ENCODE measurements around the gene COX6A2.

Gene COX6A2

DNA sequence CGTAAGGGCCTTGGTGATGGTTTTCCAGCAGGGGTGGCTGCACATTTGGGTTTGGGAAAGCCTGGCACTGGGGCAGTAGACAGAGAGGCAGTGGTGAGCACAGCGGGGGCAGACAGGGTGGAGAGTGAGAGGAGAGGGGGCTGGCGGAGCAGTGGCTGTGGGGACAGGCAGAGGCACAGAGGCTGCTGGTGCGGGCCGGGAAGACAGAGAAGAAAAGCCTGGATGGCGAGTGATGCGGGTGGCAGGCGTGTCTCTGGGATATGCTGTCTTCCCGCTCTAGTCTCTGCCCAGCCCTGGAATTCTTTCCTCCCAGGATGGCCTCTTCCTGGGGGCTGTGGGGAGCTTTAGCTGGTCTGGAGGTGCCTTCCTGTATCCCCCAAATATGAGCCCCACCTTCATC lies 18.1 kb downstream of the COX6A2 start:
- DNase-seq (ENCODE audit: low read depth), result no peak

DNA sequence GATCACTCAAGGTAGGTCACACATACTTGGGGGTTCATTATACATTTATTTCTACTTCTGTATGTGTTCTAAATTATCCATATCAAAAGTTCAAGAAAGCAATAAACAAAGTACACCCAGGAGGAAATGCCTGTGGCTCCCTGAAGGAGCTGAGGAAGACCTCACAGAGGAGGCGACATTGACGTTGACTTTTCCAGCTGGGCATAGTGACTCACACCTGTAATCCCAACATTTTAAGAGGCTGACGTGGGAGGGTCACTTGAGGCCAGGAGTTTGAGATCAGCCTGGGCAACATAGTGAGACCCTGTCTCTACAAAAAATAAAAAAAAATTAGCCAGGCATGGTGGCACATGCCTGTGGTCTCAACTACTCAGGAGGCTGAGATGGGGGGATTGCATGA lies 18.7 kb downstream of the COX6A2 start:
- peak; percentile 62 for DNase-seq (ENCODE audit: low read depth)

DNA sequence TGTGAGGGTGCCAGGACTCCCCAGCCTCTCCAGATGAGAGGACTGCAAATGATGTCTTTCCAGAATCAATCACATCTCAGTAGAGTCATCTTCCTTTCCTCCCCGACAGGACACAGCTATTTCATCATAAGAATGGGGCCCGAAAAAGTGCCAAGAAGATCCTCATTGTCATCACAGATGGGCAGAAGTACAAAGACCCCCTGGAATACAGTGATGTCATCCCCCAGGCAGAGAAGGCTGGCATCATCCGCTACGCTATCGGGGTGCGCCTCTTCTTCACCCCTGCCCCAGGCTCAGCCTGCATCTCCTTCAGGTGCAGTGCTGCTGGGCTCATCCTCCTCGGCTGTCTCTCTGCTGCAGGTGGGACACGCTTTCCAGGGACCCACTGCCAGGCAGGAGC lies 20.8 kb downstream of the COX6A2 start:
- DNase-seq (ENCODE audit: low read depth), result no peak

DNA sequence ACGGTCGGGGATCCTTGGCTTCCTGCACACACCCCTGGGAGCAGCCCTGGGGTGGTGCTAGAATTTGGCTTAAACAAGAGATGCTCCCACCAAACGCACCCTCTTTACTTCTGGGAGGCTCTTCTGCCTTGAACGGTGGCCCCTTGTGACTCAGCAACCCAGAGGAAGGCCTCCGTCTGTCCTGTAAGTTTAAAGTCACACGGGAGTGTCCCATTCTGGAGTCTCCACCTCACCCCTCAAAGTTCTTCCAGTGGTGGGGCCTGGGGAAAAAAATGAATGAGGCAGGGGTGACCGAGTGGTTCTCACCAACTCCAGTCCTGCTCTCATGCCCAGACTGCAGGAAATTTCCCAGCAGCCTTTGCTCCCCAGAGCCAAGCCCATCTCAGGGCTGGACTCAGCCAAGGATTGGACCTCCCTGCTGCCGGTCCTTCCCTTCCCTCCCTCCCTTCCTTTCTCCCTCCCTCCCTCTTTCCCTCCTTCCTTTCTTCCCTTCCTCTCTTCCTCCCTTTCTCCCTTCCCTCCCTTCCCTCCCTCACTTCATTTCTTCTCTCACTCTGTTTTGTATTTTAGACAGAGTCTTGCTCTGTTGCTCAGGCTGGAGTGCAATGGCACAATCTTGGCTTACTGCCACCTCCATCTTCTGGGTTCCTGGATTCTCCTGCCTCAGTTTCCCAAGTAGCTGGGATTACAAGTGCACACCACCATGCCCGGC lies 23.7 kb downstream of the COX6A2 start:
- peak; percentile 23 for DNase-seq (ENCODE audit: low read depth)

DNA sequence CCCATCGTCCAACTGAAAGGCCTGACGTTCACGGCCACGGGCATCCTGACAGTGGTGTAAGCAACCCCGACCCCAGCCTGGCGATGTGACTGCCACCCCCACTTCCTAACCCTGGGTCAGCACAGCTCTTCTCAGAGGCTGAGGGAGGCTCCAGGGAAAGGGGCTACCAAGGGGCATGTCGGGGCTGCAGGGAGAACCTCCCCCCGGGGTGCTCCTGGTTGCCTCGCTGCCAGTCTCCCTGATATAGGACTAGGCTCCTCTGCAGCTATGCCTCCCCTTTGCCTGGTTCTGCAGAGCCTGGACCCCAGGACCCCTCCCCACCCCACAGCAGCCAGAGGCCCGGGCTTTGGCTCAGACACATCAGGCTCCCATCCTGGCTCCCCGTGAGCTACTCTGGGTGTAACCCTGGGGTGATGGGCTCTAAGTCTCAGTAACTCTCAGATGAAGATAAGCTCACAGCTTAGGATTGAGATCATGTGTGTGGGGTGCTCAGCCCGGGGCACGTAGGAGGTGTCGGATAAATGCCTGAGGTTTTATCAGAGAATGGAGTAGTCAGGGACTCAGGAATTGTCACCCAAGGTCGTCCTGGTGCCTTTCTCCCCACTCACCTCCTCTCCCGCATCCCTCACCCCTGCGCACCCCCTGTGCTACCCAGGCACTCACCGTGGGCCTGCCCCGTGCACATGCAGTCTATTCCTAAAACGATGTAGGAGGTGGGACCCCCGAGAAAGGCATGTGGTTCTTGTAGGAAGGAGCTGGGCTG lies 24.4 kb downstream of the COX6A2 start:
- DNase-seq (ENCODE audit: low read depth), result no peak

DNA sequence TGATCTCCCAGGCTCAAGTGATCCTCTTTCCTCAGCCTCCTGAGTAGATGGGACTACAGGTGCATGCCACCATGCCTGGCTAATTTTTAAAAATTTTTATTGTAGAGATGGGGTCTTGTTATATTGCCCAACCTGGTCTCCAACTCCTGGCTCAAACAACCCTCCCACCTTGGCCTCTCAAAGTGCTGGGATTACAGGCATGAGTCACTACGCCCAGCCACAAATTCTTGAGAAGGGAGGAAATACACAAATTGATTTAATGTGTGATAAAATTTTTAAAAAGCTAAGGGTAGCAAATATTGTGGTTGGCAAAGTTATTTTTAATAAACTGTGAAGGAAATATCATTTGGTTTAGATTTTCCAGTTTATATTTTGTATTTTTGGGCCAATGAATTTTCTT lies 25.5 kb downstream of the COX6A2 start:
- DNase-seq (ENCODE audit: low read depth), result peak; percentile 54

DNA sequence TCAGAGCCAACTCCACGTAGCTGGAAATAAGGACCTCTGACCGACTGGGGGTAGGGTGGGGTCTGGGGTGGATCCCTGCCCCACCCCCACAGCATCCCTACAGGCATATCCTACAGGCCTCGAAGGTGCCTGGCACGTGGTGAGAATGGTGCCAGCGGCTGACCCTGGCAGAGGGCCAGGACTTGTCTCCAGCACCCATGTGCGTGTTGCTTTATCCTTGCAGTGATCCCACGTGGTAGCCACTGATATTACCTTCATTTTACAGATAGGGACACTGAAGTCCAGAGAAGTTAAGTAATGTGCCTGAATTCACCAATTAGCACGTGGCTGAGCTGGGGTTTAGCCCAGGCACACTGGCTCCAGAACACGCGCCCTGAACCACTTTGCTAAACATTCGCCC lies 26.7 kb downstream of the COX6A2 start:
- no peak for DNase-seq (ENCODE audit: low read depth)

DNA sequence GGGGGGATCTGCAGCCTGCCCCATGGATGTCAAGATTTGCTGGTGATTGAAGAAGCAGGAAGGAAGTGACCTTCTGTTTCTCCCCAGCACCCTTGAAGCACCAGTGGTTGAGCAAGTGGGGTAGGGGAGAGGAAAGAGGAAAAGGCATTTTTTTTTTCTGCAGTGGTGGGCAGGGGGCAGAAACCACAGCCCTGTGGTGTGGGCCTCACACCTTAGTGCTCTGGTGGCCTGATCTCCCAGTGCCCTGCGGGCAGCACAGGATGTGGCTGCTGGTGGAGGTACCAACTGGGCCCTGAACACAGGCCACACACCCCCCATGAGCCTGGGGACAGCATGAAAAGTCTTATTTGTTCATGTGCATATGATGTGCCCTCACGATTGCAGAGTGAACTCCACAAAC lies 28.0 kb downstream of the COX6A2 start:
- DNase-seq (ENCODE audit: low read depth), result no peak

DNA sequence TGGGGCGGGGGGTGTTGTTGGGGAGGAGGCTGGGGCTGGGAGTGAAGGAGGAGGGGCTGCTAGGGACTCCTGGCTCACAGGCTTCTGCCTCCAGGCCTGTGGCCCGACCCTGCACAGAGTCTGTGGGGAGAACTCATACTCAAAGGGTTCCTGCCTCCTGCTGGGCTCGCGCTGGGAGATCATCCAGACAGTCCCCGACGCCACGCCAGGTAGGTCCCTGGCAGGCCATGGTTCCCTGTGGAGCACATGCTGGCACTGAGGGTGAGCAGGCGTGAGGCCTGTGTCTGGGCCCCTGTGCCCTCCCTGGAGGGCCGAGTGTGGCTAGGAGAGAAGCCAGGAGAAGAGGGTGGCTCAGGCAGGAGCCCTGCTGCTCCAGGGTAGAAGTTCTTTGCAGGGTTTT lies 30.5 kb downstream of the COX6A2 start:
- no peak for DNase-seq (ENCODE audit: low read depth)

DNA sequence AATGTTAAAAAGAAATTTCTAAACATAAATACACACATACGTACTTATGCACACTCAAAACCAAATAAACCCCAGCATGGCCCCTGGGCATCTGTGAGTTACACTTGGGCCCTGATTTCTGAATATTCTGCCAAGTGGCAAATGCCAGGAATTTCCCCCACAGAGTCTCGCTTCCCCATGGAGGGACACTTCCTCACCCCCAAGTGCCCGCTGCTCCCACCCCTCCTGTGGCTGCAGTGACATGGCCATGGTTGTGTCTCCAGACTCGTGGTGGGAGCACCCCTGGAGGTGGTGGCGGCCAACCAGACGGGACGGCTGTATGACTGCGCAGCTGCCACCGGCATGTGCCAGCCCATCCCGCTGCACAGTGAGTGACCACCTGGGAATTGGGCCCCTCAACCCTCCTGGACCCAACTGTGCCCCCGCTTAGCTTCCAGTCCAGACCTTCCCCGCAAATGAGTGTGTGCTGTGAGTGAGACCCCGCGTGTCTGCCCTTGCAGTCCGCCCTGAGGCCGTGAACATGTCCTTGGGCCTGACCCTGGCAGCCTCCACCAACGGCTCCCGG lies 31.0 kb downstream of the COX6A2 start:
- DNase-seq (ENCODE audit: low read depth), result no peak

DNA sequence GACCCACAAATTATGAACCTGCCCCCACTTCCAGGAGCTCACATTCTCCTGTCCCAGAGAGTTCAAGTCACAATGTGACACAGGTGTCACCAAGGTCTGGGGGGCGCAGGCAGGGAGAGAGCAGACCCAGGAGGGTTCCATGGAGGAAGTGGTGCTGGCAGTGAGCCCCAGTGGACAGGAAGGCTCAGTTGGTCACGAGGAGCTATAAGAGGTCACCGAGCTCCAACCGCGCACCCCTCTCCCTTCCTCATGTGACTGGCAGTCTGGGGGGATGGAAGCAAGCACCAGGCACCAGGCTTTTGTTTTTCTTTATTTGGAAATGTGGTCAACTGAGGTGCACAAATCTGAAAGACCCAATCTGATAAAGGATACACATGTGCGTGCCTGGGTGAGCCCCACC lies 32.5 kb downstream of the COX6A2 start:
- DNase-seq (ENCODE audit: low read depth), result no peak

DNA sequence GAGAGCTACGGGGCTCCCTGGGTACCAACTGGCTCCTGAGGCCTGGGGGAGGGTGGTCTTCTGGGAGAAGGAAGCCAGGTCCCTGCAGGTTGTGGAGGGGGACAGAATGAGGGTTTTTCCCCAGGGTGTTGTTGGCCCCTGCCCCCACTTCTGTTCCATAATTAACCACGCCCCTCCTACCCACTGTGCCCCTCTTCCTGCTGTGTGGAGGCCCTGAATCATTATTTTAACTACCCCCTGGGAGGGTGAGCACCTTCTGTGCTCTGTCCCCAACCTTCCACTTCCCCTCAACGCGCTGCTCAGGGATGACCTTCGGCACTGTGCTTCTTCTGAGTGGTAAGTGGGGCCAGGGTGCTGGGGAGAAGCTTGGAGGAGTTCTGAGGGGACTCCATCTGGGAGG lies 35.1 kb downstream of the COX6A2 start, which contains the start of gene ITGAD:
Gene ITGAD (plus strand): TSS at position 280 of the 400 bp plus-strand sequence. CDS start 26 bp downstream, at position 306.
- DNase-seq (ENCODE audit: low read depth), result no peak

DNA sequence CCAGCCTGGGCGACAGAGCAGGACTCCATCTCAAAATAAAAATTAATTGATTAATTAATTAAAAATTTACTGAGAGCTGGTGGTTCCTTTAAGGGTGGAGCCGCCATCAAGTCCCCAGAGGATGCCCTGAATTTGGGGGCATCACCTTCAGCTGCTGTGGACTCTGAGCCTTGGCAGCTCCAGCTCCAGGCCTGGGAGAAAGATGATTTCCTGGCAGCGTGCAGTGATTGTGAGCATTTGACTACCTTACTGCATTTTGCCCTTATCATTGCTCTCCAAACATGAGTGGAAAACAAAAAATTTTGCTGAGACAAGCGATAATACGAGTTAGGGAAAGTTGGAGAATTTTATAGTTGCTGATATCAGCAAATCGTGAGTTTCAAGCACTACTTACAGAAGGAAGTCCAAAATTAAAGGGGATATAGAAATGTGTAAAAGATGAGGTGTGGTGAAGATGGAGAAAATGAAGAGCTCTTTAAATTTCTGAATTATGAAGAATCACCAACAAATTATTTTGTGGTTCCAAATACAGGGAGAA lies 37.6 kb downstream of the COX6A2 start:
- DNase-seq (ENCODE audit: low read depth), result no peak

DNA sequence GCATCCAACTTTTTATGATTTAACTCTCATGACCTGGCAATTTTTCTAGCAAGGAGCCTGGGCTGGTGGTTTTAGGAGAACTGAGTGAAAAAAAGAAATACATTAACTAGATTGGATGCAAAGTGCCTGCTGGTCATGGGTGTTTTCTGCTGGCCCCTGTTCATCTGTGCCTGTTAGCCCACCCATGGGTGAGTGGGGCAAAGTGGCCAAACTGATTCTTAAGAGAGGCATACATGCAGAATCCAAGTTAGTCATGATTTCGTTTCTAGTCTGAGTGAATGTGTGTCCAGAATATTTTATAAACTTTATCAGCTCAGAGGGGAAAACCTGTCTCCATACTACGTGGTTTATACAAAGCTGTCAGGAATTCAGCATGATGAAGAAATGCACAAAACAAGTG lies 39.6 kb downstream of the COX6A2 start:
- DNase-seq (ENCODE audit: low read depth), result no peak

DNA sequence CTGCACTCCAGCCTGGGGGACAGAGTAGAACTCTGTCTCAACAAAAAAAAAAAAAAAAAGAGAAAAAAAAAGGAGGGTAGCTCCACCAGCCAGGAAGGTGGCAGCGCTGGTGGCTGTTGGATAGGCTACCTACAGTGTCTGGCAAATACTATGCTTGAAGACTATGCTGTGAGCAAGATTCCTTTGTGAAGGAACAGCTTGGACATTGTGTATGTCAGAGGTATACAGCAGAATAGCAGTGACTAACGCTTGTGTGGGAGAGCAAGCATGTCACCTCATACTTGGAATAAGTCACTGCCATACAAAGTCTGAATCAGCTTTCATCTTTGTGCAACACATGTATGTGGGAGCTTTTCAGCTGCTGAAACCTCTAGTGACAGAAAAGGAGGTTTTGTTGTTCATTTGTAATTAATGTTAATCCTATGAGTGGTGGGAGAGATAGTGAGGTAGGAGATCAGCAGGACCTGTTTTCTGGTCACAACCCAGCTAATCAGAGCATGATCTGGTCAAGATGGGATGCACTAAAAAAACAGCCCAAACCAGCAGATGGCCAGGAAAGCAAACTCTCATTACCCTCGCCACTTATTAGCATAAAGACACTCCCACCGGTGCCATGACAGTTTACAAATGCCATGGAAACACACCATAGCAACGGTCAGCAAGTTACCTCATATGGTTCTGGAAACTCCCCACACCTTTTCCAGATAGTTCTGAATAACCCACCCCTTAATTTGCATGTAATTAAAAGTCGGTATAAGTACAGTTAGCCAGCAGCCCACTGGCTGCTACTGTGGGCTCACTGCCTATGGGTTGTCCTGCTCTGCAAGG lies 41.8 kb downstream of the COX6A2 start:
- peak; percentile 65 for DNase-seq (ENCODE audit: low read depth)

DNA sequence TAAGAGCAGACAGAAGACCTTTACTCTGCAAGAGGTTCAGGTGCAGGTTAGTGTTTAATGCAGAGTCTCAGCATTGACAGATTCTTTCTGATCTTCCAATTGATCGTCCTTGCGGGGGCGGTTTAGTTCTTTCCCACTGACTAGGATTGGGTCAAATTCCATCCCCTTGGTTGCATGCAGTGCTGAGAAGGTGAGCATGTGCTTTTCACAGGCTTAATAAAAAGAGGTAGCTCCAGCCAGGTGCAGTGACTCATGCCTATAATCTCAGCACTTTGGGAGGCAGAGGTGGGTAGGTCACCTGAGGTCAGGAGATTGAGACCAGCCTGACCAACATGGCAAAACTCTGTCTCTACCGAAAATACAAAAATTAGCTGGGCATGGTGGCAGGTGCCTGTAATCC lies 42.5 kb downstream of the COX6A2 start:
- DNase-seq (ENCODE audit: low read depth), result no peak

DNA sequence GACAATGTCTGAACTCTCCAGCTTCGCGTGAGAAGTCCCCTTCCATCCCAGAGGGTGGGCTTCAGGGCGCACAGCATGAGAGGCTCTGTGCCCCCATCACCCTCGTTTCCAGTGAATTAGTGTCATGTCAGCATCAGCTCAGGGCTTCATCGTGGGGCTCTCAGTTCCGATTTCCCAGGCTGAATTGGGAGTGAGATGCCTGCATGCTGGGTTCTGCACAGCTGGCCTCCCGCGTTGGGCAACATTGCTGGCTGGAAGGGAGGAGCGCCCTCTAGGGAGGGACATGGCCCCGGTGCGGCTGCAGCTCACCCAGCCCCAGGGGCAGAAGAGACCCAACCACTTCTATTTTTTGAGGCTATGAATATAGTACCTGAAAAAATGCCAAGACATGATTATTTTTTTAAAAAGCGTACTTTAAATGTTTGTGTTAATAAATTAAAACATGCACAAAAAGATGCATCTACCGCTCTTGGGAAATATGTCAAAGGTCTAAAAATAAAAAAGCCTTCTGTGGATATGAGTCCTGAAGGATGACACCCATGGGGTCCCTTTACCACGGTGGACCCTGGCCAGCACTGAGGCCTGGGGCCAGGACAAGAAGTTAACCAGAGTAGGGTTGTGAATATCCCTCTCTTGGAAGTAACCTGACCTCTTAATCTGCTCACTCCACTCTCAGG lies 45.5 kb downstream of the COX6A2 start:
- DNase-seq (ENCODE audit: low read depth), result peak; percentile 59

DNA sequence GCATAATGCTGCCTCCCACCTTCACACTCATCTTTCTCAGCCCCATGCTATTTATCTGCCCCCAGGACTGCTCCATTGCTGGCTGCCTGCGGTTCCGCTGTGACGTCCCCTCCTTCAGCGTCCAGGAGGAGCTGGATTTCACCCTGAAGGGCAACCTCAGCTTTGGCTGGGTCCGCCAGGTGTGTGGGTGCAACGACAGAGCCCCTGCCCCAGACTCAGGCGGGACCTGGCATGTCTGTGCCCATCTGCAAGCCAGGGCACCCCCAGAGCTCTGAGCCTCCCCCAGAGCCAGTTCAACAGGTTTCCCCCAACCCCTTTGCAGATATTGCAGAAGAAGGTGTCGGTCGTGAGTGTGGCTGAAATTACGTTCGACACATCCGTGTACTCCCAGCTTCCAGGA lies 48.0 kb downstream of the COX6A2 start:
- no peak for DNase-seq (ENCODE audit: low read depth)
